HUES64 (cell line): ENCODE data around the gene AMOT.

Source experiments
- H3K27ac ChIP-seq: 2 replicates; pipeline ENCODE4 v1.7.0; 2013; ENCODE audit warnings: low read depth, low read length, inconsistent platforms
- H3K27me3 ChIP-seq: 2 replicates; pipeline ENCODE4 v1.6.1; 2013; ENCODE audit warnings: mild to moderate bottlenecking, low read length; ENCODE audit not compliant: insufficient read depth
- H3K36me3 ChIP-seq: 2 replicates; pipeline ENCODE4 v1.6.1; 2013; ENCODE audit warnings: mild to moderate bottlenecking, low read length; ENCODE audit not compliant: insufficient read depth
- H3K4me1 ChIP-seq: 2 replicates; pipeline ENCODE4 v1.6.1; 2013; ENCODE audit warnings: mild to moderate bottlenecking, low read length, moderate library complexity; ENCODE audit not compliant: insufficient read depth
- H3K4me3 ChIP-seq: 2 replicates; pipeline ENCODE4 v1.5.1; 2013; ENCODE audit warnings: mild to moderate bottlenecking, low read length, moderate library complexity
- H3K9ac ChIP-seq: 2 replicates; pipeline ENCODE4 v1.6.1; 2013; ENCODE audit warnings: mild to moderate bottlenecking, low read depth, low read length
- H3K9me3 ChIP-seq: 2 replicates; pipeline ENCODE4 v1.6.1; 2013; ENCODE audit warnings: low read depth, low read length; ENCODE audit not compliant: insufficient read depth
- WGBS: fragments of 150-250, 120-280 bp; methylation state at CpG from one replicate; pipeline ENCODE4 v1.1.7; 2013; ENCODE audit warnings: missing lambda C conversion rate; 5-methylcytosine and 5-hydroxymethylcytosine counted together

The AMOT gene

DNA sequence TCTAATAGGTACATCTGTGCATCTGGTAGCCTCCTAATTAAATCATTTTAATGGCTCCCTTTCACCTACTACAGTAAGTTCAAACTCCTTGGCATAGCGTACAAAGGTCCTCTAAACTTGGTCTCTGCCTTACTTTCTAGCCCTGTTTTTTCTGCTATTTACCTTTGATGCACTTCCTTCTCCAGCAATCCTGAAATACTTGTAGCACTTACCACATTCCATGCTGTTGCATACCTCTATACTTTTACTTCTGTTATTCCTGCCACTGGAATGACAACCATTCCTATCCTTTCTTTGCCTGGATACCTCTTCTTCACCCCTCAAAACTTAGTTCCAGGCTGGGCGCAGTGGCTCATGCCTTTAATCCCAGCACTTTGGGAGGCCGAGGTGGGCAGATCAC is 104.3 kb downstream of the AMOT start:
- no peak overlapping the region for H3K27ac ChIP-seq
- H3K9ac ChIP-seq = no peak overlapping the region
- 95% methylated on average over 3 of the region's 3 CpGs for WGBS
- no peaks in the 10 kb centered on the region for H3K9me3 ChIP-seq
- H3K27me3 ChIP-seq = no peaks in the 10 kb centered on the region
- no peak overlapping the region for H3K4me3 ChIP-seq
- H3K4me1 ChIP-seq = peaks cover 16% of the 10 kb centered on the region; the same call in 1 of the 2 replicates
- no peaks in the 10 kb centered on the region for H3K36me3 ChIP-seq

DNA sequence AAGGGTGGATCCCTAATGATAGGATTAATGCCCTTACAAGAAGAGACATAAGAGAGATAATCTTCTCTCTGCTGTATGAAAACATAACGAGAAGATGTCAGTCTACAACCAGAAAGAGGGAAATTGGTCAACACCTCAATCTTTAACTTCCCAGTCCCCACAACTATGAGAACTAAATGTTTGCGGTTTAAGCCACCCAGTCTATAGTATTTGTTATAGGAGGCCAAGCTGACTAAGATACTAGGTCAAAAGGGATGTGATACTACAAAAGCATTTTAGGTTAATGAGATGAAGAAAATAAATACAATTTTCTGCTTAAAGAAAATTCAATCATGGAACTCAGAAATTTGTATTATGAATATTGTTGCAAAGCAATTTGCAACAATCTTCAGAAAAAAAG is 105.5 kb downstream of the AMOT start:
- Histone ChIP-seq H3K4me3 (no peak overlapping the region), H3K4me1 (peaks cover 16% of the 10 kb centered on the region; the same call in 1 of the 2 replicates), H3K9me3 (no peaks in the 10 kb centered on the region), H3K27me3 (no peaks in the 10 kb centered on the region), H3K27ac (no peak overlapping the region), H3K36me3 (no peaks in the 10 kb centered on the region), H3K9ac (no peak overlapping the region)
- no CpG with 5 or more reads among the region's 2 CpGs for WGBS

DNA sequence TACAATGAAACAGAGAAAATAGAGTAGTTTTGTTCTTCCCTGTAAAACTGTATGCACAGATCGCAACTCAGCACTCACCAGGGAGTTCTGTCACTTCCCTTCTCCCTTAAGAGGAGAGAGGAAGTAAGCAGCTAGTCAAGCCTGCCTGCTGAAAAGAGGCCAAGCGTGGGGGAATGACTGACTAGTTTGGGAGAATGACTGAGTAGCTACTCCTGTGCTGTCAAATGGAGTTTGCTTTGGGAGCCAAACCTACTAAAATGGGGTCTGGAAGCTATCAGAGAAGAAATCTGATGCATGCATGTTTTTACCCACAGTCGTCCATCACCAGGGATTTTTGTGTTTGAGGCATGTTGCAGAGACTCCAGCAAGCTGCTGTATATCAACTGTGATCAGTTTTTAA is 106.3 kb downstream of the AMOT start:
- H3K36me3 ChIP-seq = no peaks in the 10 kb centered on the region
- WGBS = 65% methylated on average over 2 of the region's 3 CpGs
- H3K4me1 ChIP-seq = peaks cover 13% of the 10 kb centered on the region; the same call in 1 of the 2 replicates
- no peak overlapping the region for H3K4me3 ChIP-seq
- no peak overlapping the region for H3K9ac ChIP-seq
- no peaks in the 10 kb centered on the region for H3K9me3 ChIP-seq
- H3K27ac ChIP-seq = no peak overlapping the region
- H3K27me3 ChIP-seq = no peaks in the 10 kb centered on the region

DNA sequence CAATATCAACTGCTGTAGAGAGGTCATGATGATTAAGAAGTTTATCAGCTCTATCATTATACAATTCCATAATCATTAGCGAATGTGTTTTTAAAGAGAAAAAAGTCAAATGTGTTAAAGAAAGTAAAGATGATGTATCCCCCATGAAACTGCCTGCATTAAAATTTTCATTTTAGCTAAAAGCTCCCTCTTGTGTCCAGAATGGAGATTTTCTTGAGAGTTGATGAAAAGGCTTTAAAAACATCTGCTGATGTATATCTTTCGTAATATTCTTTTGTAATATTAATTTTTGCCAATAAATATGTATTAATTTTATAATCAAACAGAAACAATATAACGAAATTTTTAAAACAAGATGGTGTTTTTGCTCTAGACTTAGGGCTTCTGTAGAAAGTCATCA is 108.8 kb downstream of the AMOT start:
- Histone ChIP-seq H3K9me3 (no peaks in the 10 kb centered on the region), H3K4me1 (0 out of 2 replicates have a peak, but pooled peaks cover 7% of the 10 kb centered on the region), H3K27ac (no peak overlapping the region), H3K36me3 (no peaks in the 10 kb centered on the region), H3K27me3 (no peaks in the 10 kb centered on the region), H3K9ac (no peak overlapping the region), H3K4me3 (no peak overlapping the region)
- no CpG with 5 or more reads among the region's 3 CpGs for WGBS
